NB4 (cell line): ENCODE data around the gene IGF1.

Experiments
- CTCF ChIP-seq: IDR thresholded peaks from one replicate; pipeline ENCODE4 v1.5.1; 2012; ENCODE audit warnings: low read depth, low read length
- MAX ChIP-seq: IDR thresholded peaks from 2 replicates; pipeline ENCODE4 v1.6.1; 2011; ENCODE audit warnings: low read depth, low read length
- MYC ChIP-seq: IDR thresholded peaks from 2 replicates; pipeline ENCODE4 v1.6.1; 2011; ENCODE audit warnings: low read depth, low read length
- POLR2A ChIP-seq: IDR thresholded peaks from 2 replicates; pipeline ENCODE4 v1.6.1; 2011; ENCODE audit warnings: mild to moderate bottlenecking; ENCODE audit not compliant: insufficient read length; ENCODE audit errors: extremely low read depth

- TF ChIP-seq CTCF = no peak
- no peak for TF ChIP-seq POLR2A
- no peak for TF ChIP-seq MAX
- no peak for TF ChIP-seq MYC
Observed at GRCh38 chr12:102376181-102376747, 104.1 kb downstream of the IGF1 start.
